ENCODE results near the gene ZNF516. TPM values are rescaled to one million over a fixed set of nuclear protein-coding genes. Genes with fewer than 3 reads are reported as not detected.

ZNF516 gene
- total RNA-seq, 6 experiments from 2014 or later, result 10.2 to 16.0 (median 13.7) TPM

DNA sequence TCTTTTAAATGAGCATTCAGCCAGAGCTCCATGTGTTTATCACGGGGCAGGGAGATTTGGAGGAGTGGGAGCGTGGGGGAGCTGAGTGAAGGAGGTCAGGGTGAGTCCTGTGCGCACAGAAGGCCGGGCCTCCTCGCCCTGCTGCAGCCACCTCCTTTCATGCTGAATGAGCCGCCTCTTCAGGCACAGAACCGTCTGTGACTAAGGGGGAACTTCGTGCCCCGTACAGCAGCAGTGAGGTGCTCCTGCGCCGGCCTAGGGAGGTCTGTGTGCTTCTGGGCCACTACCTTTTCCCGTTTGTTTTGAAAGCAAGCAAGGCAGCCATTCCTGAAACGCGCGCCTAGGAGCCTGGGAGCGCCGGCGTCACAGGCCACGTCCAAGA lies 27.1 kb upstream of the ZNF516 start:
- Histone ChIP-seq H3K36me3 (no peaks in the 10 kb centered on the region), H3K27me3 (no peaks in the 10 kb centered on the region), H3K4me3 (no peak overlapping the region), H3K27ac (no peak overlapping the region), H3K9me3 (no peaks in the 10 kb centered on the region), H3K4me1 (peaks cover 0 to 5% (median 0%) of the 10 kb centered on the region in 4 donors)
- TF ChIP-seq CTCF (IDR thresholded peaks at IDR 0.05), result no peak
- no peak for TF ChIP-seq POLR2A (IDR thresholded peaks at IDR 0.05)
- DNase-seq (no peak), ATAC-seq (no peak)
- intact Hi-C loops (cut with DNase I), result no loop called here
- 73% methylated on average over 10 of the region's 19 CpGs for WGBS (ENCODE audit: insufficient coverage, low coverage, low lambda C conversion rate, missing lambda C conversion rate)

DNA sequence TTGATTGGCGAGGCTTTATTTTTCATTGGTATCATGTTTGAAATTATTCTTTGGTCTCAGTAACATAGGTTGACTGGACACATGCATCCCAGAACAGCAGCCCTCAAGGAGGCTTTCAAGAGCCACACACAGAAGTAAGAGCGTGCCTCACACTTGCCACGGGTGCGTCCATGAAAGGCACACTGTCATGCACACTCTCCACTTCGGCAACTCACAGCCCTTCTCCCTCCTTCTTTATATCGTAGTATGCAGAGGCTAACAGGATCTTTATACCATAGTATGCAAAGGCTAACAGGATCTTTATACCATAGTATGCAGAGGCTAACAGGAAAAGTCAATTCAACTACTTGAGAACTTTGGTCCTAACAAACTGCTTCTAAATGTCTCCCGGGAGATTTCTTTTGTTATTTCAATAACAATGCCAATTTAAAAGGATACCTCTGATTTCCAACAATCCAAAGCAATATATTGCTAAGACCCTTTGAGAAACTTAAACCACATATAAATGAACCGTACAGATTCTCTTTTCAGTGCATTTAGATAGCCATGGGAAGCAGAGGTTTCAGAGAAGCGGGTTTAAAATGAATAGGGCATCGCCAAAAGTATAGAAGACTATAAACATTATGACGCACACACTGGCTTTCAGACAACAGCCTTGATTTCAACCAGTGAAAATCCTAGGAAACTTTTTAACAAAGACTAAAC lies 26.5 kb upstream of the ZNF516 start:
- H3K4me1 ChIP-seq, result peaks cover 0 to 5% (median 0%) of the 10 kb centered on the region in 4 donors
- WGBS (ENCODE audit: insufficient coverage, low coverage, low lambda C conversion rate, missing lambda C conversion rate), result 86% methylated on average over 11 of the region's 11 CpGs
- TF ChIP-seq POLR2A (IDR thresholded peaks at IDR 0.05) (no peak), CTCF (IDR thresholded peaks at IDR 0.05) (no peak)
- DNase-seq, result no peak
- H3K36me3 ChIP-seq, result no peaks in the 10 kb centered on the region
- H3K27me3 ChIP-seq, result no peaks in the 10 kb centered on the region
- H3K4me3 ChIP-seq, result no peak overlapping the region
- H3K9me3 ChIP-seq, result no peaks in the 10 kb centered on the region
- no peak overlapping the region for H3K27ac ChIP-seq
- ATAC-seq, result no peak
- intact Hi-C loops (cut with DNase I), result no loop called here

DNA sequence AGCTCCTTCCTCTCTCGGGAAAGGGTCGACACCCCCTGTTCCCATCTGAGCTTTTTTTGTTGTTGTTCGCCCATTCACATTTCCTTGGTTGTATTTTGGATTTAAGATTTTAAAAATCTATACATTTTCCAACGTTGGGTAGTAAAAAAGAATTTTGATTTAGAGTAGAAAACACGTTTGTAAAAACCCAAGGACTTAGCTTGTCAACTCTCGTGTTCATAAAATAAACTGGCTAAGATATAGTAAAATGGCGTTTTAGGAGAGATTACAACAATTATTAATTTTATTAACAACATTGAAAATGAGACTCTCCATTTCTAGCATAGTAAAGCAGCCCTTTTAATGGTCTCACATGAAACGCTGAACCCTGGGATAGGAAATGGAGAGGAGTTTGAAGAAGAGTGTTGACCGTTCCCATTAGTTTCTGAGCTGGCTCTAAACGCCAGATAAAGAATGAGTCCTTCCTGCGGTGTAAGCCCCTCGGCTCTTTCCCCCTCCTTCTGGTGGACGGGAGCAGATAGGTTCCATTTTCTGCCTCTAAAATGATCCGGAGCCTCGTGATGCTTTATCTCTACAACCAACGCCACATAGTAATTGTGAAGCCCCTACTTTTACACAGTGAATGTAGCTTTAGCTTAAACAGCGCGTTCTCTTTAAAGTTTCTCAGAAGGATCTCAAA lies 24.0 kb upstream of the ZNF516 start:
- no peak overlapping the region for H3K27ac ChIP-seq
- ATAC-seq (peak in 1 of 4 donors; percentile 19), DNase-seq (no peak)
- H3K27me3 ChIP-seq, result no peaks in the 10 kb centered on the region
- 45% methylated on average over 17 of the region's 18 CpGs for WGBS (ENCODE audit: insufficient coverage, low coverage, low lambda C conversion rate, missing lambda C conversion rate)
- no peak for TF ChIP-seq POLR2A (IDR thresholded peaks at IDR 0.05)
- no peak for TF ChIP-seq CTCF (IDR thresholded peaks at IDR 0.05)
- H3K36me3 ChIP-seq, result no peaks in the 10 kb centered on the region
- intact Hi-C loops (cut with DNase I), result no loop called here
- no peaks in the 10 kb centered on the region for H3K9me3 ChIP-seq
- peaks cover 0 to 5% (median 0%) of the 10 kb centered on the region in 4 donors for H3K4me1 ChIP-seq
- H3K4me3 ChIP-seq, result peak overlapping the region; percentile 16 to 31 (median 19)

DNA sequence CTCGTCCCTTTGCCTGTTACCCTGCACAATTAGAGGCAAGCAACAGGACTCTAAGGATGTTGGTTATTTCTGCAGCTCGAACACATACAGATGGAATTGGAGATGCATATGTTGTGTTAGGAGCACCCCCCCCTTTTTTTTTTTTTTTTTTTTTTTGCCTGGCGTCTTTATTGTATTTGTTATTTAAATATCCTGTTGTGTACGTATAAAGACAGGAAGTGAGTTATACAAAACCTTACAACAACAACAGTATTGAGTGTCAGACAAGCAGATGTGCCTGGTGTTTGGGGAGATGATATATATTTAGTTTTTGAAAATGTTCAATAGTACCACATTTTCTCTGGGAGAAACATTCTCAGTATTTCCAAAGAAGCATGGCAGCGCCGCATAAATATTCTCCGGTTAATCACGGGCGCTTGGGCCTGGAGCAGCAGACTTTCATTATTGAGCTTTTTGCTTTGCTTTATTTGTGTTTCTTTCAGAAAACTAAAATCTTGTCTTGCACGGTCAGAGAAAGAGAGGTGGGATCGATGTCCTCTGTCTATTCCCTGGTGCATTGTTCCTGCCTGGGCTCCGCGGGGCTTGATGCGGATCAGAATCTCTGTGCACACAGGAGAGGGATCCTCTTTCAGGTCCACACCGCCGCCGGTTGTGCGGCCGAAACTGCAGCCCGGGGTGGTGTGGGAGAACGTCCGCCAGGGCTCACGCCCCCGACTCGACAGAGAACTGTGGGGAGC lies 23.2 kb upstream of the ZNF516 start:
- H3K36me3 ChIP-seq, result no peaks in the 10 kb centered on the region
- ATAC-seq (peak; percentile 54 to 76 (median 74)), DNase-seq (peak in 2 of 3 donors; percentile 55 to 68)
- intact Hi-C loops (cut with DNase I), result no loop called here
- H3K27me3 ChIP-seq, result no peaks in the 10 kb centered on the region
- H3K9me3 ChIP-seq, result no peaks in the 10 kb centered on the region
- TF ChIP-seq CTCF (IDR thresholded peaks at IDR 0.05), result no peak
- no peak for TF ChIP-seq POLR2A (IDR thresholded peaks at IDR 0.05)
- peak overlapping the region; percentile 16 to 31 (median 19) for H3K4me3 ChIP-seq
- WGBS (ENCODE audit: insufficient coverage, low coverage, low lambda C conversion rate, missing lambda C conversion rate), result 18% methylated on average over 22 of the region's 25 CpGs
- no peak overlapping the region for H3K27ac ChIP-seq
- H3K4me1 ChIP-seq, result peaks cover 0 to 5% (median 0%) of the 10 kb centered on the region in 4 donors
